ENCODE measurements around the gene ACP5.
"Not testable (repeated sequence)": the region's sequence is repeated elsewhere in the genome, so short reads cannot be mapped to it uniquely, and the experiment has no call there.

Gene ACP5

GRCh38 chr19:11577451-11578257 lies at the start of gene ACP5:
Gene ACP5 (minus strand): TSS chr19:11577645. CDS start chr19:11577317, 328 bp downstream.
- DNase-seq, result no peak

GRCh38 chr19:11626252-11626651 lies 48.8 kb upstream of the ACP5 start:
- no peak for DNase-seq

DNA sequence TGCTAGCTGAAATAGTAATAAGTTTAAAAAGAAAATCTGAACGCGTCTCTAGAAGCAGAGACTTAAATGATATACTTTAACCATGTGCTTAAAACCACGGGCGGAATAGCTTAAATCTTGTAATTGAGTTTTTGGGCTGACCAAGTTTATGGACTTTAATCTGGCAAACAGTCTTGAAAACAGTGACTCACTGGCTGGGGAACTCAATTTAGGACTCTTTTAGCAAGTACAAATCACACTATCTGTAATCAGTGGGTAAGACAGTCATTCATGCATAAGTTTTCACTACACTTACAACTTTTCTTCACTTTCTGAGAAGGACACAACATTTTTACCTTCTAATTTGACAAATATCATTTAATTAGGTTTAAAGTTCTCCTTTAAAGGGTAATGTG lies 46.6 kb upstream of the ACP5 start:
- no peak for DNase-seq

GRCh38 chr19:11622401-11622800 lies 45.0 kb upstream of the ACP5 start:
- DNase-seq, result not testable (repeated sequence)

DNA sequence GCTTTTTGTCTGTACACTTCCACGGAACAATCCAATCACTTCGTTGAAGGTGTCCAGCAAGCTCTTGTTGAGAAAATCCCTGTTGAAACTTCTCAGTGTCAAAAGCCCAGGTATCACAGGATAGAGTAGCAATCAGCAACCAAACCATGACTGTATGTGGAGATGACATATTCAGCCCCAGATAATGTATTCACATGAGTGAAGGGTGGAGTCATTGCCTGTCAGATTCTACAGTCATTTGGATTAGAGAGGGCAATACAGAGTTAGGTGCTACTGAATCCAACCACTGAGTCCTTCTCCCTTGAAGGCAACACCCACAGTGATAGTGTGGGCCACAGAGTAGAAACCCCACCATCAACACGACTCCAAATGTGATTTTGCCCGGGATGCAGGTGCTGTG lies 43.1 kb upstream of the ACP5 start:
- DNase-seq, result no peak

DNA sequence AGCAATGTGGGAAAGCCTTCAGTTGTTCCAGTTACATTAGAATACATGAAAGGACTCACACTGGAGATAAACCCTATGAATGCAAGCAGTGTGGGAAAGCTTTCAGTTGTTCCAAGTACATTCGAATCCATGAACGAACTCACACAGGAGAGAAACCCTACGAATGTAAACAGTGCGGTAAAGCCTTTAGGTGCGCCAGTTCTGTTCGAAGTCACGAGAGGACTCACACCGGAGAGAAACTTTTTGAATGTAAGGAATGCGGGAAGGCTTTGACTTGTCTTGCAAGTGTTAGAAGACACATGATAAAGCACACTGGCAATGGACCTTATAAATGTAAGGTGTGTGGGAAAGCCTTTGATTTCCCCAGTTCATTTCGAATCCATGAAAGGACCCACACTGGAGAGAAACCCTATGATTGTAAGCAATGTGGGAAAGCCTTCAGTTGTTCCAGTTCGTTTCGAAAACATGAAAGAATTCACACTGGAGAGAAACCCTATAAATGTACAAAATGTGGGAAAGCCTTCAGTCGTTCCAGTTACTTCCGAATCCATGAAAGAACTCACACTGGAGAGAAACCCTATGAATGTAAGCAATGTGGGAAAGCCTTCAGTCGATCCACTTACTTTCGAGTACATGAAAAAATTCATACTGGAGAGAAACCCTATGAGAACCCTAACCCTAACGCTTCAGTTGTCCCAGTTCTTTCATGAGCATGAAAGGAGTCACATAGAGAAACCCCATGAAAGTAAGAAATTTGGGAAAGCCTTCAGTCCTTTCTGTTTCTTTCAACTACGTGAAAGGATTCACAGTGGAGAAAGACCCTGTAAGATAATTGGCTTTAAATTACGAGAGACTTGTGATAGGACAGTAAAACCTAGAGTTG lies 40.0 kb upstream of the ACP5 start:
- no peak for DNase-seq

GRCh38 chr19:11612816-11613511 lies 35.5 kb upstream of the ACP5 start:
- DNase-seq, result no peak

DNA sequence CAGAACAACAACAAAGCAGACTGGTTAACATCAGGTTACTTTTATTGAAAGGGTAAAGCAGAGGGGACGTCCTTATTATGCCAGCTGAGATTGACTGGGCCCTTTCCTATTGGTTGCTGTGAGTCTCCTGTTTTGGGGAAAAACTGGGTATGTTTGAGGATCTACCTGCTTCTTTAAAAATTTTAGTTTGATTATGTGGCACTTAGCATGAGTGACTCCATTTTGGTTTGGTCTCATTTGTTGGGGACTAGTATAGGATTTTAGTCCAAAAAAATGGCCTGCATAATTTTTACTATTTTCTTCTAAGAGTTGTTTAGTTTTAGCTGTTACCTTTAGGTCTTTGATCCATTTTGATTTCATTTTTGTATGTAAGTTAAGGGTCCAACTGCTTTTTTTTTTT lies 34.3 kb upstream of the ACP5 start:
- DNase-seq, result no peak

GRCh38 chr19:11606484-11606883 lies 29.0 kb upstream of the ACP5 start:
- no peak for DNase-seq

- not testable (repeated sequence) for DNase-seq
Measured at GRCh38 chr19:11599704-11600103, 22.3 kb upstream of the ACP5 start.

GRCh38 chr19:11598746-11599145 lies 21.3 kb upstream of the ACP5 start:
- no peak for DNase-seq

- DNase-seq, result no peak
Measured at GRCh38 chr19:11598103-11598483, 20.6 kb upstream of the ACP5 start.

- peak; percentile 98 for DNase-seq
Measured at GRCh38 chr19:11597202-11598102, 20.0 kb upstream of the ACP5 start, which contains the start of gene ZNF627. Gene ZNF627 (plus strand): TSS chr19:11597483. CDS start chr19:11597628, 145 bp downstream.

GRCh38 chr19:11596156-11596555 lies 18.7 kb upstream of the ACP5 start:
- no peak for DNase-seq

GRCh38 chr19:11594084-11594483 lies 16.6 kb upstream of the ACP5 start:
- no peak for DNase-seq

GRCh38 chr19:11587975-11588631 lies 10.7 kb upstream of the ACP5 start:
- no peak for DNase-seq

DNA sequence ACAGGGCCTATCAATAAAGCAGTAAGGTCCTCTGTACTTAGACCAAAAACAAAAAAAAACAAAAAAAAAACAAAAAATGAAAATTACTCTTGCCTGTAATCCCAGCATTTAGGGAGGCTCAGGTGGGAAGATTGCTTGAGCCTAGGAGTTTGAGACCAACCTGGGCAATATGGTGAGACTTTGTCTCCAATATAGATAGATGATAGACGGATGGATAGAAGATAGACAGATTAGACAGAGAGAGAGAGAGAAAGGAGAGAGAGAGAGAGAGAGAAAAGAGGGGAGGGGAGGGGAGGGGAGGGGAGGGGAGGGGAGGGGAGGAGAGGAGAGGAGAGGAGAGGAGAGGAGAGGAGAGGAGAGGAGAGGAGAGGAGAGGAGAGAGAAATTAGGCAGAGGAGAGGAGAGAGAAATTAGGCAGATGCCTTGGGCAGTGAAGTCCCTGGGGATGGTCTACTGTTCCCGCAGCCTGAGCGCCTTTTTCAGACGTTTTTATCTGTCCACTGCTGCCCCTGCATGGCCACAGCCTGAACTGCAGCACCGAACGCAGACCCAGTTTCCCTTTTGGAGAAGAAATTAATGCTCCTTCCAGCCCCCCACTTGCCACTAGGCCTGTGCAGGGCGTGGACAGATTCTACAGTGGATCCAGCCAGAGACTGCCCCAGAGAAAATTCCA lies 10.0 kb upstream of the ACP5 start:
- DNase-seq, result peak; percentile 80

DNA sequence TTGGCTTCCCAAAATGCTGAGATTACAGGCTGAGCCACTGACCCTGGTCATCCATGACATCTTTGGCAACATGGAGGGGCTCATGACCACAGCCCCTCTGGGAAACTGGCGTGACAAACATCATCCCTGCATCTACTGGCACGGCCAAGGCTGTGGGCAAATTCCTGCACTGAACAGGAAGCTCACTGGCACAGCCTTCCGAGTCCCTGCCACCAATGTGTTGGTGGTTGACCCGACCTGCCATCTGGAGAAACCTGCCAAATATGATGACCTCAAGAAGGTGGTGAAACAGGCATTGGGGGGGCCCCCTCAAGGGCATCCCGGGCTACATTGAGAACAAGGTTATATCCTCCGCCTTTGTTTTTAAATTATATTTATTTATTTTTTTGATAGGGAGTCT lies 8.9 kb upstream of the ACP5 start:
- no peak for DNase-seq

DNA sequence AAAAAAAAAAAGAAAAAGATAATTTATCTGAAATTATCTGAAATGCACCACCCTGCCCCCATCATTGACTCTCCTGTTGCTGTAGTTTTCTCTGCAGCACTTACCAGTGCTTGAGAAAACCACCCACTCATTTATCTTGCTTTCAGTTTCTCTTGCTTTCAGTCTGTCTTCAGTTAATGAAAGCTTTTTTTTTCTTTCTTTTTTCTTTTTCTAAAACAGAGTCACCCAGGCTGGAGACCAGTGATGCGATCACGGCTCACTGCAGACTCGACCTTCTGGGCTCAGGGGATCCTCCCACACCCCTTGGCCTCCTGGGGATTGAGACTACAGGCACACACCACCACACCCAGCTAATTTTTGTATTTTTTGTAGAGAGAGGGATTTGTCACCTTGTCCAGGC lies 4.3 kb upstream of the ACP5 start:
- DNase-seq, result no peak

DNA sequence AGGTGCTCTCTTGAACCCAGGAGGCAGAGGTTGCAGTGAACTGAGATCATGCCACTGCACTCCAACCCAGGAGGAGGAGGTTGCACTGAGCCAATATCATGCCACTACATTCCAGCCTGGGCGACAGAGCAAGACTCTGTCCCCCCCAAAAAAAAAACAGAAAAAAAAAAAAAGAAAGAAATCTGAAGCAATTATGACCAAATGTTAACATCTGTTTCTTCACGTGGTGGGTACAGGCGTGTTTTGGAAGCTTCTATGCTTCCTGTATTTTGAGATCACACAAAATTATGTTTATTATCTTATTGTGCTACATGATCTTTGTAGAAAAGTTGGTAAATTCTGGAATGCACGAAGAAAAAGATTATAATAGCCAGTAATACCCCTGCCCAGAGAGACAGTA lies 2.7 kb upstream of the ACP5 start:
- no peak for DNase-seq

Data from NCI-H82 (cell line).